Measurements from ENCODE around the gene ZBTB16.

The ZBTB16 gene

GRCh38 chr11:114272311-114272710 lies 212.8 kb downstream of the ZBTB16 start:
- DNase-seq = no peak

- no peak for DNase-seq
Measured at GRCh38 chr11:114273071-114273470, 213.6 kb downstream of the ZBTB16 start.

GRCh38 chr11:114273890-114274635 lies 214.6 kb downstream of the ZBTB16 start:
- DNase-seq = no peak

- DNase-seq = no peak
Measured at GRCh38 chr11:114274637-114275036, 215.1 kb downstream of the ZBTB16 start.

- DNase-seq = no peak
Measured at GRCh38 chr11:114275280-114275679, 215.8 kb downstream of the ZBTB16 start.

- DNase-seq = no peak
Measured at GRCh38 chr11:114276077-114276476, 216.6 kb downstream of the ZBTB16 start.

GRCh38 chr11:114277637-114278341 lies 218.3 kb downstream of the ZBTB16 start:
- no peak for DNase-seq

GRCh38 chr11:114278342-114279065 lies 219.0 kb downstream of the ZBTB16 start:
- DNase-seq = no peak

- no peak for DNase-seq
Measured at GRCh38 chr11:114279792-114280546, 220.5 kb downstream of the ZBTB16 start.

- DNase-seq = no peak
Measured at GRCh38 chr11:114280696-114281095, 221.2 kb downstream of the ZBTB16 start.

GRCh38 chr11:114281388-114281956 lies 222.0 kb downstream of the ZBTB16 start:
- no peak for DNase-seq

GRCh38 chr11:114282488-114282887 lies 223.0 kb downstream of the ZBTB16 start:
- DNase-seq = no peak

GRCh38 chr11:114283422-114283821 lies 223.9 kb downstream of the ZBTB16 start:
- no peak for DNase-seq

GRCh38 chr11:114284021-114284420 lies 224.5 kb downstream of the ZBTB16 start:
- no peak for DNase-seq

- no peak for DNase-seq
Measured at GRCh38 chr11:114284914-114285313, 225.4 kb downstream of the ZBTB16 start.

- DNase-seq = no peak
Measured at GRCh38 chr11:114285599-114285998, 226.1 kb downstream of the ZBTB16 start.

- DNase-seq = no peak
Measured at GRCh38 chr11:114286229-114286628, 226.7 kb downstream of the ZBTB16 start.

GRCh38 chr11:114287154-114287553 lies 227.6 kb downstream of the ZBTB16 start:
- no peak for DNase-seq

- DNase-seq = no peak
Measured at GRCh38 chr11:114288136-114288535, 228.6 kb downstream of the ZBTB16 start.

GRCh38 chr11:114289779-114290178 lies 230.3 kb downstream of the ZBTB16 start:
- DNase-seq = no peak

GRCh38 chr11:114290503-114291235 lies 231.2 kb downstream of the ZBTB16 start:
- DNase-seq = no peak

- no peak for DNase-seq
Measured at GRCh38 chr11:114291381-114291780, 231.9 kb downstream of the ZBTB16 start.

Data from NCI-H2107 (cell line).